HG03139 (cell line): ENCODE measurements around the gene AK2.
"Not testable (repeated sequence)": the region's sequence is repeated elsewhere in the genome, so short reads cannot be mapped to it uniquely, and the experiment has no call there.

Source experiments
- ATAC-seq: cut with Tn5 transposase; IDR thresholded peaks from one replicate; pipeline ENCODE4 v1.9.1; 2021; ENCODE audit not compliant: unreplicated experiment

Gene AK2

GRCh38 chr1:33055210-33056008, 18.7 kb upstream of the AK2 start:
- no peak for ATAC-seq

- no peak for ATAC-seq
Measured at GRCh38 chr1:33050221-33051076, 13.8 kb upstream of the AK2 start.

- ATAC-seq, result no peak
Measured at GRCh38 chr1:33049371-33049770, 12.7 kb upstream of the AK2 start.

DNA sequence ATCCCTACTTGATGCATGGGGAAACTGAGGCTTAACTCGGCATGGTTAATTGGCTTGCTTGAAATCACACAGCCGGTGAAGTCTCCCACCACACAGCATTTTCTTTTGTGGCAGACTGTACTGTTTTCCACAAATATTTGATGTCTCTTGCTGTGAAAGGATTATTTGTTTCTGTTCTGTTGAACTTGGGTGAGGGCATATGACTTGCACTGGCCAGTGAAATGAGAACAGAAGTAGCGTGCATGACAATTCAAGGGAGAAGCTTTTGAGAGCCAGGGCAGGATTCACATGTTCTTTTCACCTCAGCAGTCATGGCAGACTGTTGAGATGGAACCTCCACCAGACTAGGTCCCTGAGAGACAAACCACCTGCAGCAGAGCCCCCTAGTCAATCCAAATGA, 11.7 kb upstream of the AK2 start:
- ATAC-seq, result no peak

GRCh38 chr1:33047839-33048305, 11.2 kb upstream of the AK2 start:
- no peak for ATAC-seq

DNA sequence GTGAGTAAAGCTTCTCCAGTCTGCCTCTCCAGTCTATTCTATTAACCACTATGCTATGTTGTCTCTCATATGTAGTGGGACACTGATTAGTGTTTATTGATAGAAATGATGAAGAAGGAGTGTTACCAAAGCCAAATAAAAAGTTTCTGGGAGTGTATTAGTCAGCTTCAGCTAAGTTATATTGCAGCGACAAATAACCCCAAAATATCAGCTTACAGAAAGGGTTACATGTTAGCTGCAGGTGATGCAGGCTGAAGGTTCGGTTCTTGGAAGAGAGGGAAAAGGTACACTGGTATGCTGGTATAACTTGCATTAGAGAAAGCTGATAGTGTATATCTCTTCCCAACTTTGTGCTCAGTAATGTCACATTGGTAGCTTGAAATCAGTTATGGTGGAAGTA, 10.6 kb upstream of the AK2 start:
- ATAC-seq, result no peak

GRCh38 chr1:33046234-33046633, 9.6 kb upstream of the AK2 start:
- not testable (repeated sequence) for ATAC-seq

DNA sequence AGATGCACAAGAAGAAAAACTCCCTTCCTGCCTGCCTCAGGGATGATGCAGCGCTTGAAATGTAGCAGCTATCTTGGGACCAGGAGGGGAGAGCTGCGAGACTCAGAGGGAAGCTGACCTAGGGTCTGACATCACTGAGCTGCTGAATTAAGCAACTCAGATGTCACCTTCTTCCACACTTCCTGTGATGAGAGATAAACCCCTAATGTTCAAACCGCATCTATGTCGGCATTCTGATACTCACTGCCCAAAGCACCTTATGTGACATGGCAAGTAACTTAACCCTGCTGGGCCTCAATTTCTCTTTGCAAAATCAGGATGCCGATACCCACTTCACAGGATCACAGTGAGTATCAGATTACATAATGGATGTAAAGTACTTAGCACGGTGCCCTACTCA, 9.1 kb upstream of the AK2 start:
- no peak for ATAC-seq

DNA sequence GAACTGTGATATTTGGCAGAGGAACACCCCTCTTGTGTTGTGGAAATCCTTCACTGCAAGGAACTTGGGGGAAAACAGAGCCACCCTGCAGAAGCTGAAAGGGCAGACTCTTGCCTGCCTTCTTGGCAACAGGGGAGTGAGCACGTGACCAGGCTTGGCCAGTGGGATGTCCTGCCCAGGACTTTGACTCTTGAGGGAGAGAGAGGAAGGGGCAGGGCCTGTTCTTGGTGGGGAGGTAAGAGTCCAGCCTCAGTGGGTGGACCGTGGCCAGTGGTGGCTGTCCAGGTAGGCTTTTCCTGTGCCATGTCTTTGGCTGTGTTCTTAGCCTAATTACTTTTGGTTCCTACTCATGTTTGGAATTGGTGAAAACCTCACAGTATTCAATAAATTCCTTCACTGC, 8.6 kb upstream of the AK2 start:
- no peak for ATAC-seq

- ATAC-seq, result no peak
Measured at GRCh38 chr1:33043267-33044092, 6.8 kb upstream of the AK2 start.

DNA sequence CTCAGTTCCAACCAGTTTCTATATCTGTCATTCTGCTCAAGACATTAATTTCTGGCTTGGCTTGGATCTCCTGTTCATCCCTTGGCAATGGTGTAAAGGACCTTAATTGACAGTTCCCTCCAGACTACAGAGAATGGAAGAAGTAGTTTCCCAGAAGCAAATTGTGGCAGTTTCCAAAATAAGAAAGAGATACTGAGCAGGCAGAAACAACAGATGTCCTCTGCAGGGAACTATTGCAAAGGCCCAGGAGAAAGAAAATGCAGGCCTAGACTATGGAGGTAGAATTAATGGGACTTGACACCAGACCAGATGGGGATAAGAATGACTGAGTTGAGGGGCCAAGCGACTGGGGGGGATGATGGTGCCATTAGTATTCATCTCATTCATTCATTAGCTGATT, 6.1 kb upstream of the AK2 start:
- ATAC-seq, result no peak

DNA sequence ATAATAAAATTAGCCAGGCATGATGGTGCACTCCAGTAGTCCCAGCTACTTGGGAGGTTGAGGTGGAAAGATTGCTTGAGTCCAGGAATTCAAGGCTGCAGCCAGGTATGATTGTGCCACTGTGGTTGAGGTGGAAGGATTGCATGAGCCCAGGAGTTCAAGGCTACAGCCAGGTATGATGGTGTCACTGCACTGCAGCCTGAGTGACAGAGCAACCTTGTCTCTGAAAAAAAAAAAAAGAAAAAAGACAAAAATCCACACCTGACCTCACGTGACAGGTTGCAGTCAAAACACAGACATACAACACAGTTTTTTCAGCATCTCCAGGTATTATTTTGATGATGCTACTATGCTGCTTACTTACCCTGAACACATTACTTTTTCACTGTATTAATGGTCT, 4.3 kb upstream of the AK2 start:
- ATAC-seq, result no peak

DNA sequence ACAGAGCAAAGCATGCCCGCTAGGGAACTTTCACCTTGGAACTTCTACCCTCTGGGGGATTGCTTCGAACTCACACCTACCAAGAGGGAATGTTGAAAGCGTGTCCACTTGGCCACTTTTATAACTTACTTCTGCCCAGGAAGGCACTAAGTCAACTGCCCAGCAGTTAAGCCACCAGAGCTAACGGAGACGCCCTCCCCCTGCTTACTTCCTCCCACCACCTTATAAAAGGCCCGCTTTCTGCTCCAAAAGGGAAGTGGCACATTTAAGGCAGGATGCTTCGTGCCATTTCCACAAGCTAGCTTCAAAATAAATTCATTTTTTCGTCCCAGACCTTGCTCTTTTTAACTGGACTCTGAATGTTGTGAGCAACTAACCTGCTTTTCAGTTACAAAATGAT, 3.2 kb upstream of the AK2 start:
- no peak for ATAC-seq

- ATAC-seq, result no peak
Measured at GRCh38 chr1:33036051-33036525, 595 bp downstream of the AK2 start.

DNA sequence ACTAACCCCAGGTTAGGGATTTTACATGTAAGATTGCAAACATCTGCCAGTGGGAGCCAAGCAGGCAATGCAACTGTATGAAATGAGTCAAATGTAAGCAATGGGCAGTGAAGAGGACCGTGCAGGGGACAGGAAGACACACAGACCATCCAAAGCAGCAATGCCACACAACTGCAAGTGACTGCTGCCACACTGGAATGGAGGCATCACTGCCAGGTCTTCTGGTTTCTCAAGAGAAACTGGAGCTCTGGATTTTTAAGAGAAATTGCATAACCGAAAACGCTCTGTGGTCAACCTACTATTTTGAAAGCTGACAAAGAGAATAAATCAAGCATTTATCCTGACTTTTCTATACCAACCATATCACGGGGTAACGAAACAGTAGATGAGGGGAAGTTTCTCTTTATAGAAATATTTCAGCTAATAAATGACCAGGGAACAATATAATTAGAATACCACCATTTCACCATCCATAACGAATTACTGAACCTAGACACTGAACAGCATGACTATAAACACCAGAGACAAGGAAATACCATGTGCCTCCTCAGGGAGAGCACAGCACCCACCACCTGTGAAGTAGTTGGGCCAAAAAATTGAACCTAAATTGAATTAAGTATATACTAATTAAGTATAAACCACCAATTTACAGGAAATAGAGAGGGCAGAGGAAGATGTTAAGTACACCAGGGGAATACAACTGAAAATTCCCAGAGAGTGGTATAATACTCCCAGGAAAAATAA, 4.4 kb downstream of the AK2 start:
- no peak for ATAC-seq

- no peak for ATAC-seq
Measured at GRCh38 chr1:33031506-33031905, 5.2 kb downstream of the AK2 start.

DNA sequence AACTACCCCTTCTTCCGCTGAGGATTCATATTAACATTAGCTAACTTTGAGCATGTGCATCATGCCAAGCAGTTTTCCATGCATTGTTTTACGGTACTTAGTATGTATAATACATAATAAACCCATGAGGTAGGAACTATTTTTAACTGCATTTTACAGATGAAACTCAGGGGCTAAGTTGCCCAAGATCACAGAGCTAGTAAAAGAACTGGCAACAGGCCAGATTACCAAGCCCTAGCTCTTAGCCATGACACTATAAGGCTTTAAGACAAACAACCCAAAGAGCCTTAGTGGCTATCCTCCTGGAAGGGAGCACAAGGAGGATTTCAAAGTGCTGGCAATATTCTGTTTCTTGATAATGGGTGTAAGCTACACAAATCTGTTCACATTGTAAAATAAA, 6.1 kb downstream of the AK2 start:
- ATAC-seq, result no peak

DNA sequence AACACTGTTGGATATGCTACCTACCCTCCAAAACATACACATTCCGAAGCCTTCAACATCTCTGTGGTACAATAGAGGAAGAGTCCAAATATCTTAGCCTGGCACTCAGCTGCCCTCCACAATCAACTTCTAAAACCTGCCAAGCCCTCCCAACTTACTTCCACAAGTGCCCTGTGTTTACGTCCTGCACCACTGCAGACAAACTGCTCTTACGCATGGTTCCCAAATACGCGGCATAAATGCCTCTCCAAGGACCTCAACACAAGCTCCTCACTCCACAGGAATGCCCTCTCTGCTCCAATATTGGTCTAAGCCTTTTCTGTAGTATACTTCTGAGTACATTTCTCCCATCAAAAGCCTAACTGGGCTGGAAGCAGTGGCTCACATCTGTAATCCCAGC, 6.8 kb downstream of the AK2 start:
- ATAC-seq, result no peak

DNA sequence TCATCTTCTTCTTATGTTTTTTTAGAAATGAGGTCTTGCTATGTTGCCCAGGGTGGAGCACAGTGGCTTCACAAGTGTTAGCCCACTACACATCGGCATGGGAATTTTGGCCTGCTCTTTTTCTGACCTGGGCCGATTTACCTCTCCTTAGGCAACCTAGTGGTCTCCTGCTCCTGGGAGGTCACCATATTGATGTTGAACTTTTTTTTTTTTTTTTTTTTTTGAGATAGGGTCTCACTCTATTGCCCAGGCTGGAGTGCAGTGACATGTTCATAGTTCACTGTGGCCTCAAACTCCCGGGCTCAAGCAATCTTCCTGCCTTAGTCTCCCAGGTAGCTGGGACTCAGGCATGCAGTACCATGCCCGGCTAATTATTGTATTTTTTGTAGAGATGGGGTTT, 7.5 kb downstream of the AK2 start:
- ATAC-seq, result no peak

DNA sequence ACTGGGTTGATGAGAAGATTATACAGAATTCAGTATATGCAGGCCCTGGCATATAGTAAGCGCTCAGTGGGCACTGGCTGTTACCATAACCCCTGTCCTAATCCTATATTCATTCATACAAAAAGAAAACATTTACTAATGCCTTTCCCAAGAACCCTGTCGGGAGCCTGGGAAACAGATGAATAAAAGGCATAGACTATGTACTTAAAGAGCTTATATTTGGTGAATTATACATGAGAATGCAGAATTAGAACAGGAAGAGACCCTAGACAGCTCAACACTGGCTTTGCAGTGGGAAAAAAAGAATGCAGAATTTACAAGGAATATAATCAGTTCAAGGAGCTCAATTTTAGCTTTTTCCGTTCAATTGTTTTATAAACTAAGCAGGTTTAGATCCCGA, 10.9 kb downstream of the AK2 start:
- no peak for ATAC-seq

DNA sequence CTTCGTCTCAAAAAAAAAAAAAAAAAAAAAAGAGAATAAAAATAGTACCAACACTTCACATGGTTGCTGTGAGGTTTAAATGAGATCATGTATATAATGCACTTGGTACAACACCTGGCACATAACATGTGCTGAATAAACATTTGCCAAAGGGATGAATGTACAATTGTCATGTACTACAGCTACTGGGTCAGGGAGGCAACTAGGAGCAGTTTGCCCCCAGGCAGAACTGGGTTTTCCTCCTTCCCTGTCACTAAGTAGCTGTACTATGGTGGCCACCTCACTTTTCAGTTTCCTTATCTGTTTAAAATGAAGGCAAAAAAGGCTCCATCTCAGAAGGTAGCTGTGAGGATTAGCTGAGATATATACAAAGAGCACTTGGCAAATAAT, 11.5 kb downstream of the AK2 start:
- no peak for ATAC-seq
